Measurements from ENCODE around the gene PJA2. TPM values are rescaled to one million over a fixed set of nuclear protein-coding genes. Genes with fewer than 3 reads are reported as not detected.

Gene PJA2
- total RNA-seq, 3 donors from 2014 or later: 103 to 136 (median 117) TPM

DNA sequence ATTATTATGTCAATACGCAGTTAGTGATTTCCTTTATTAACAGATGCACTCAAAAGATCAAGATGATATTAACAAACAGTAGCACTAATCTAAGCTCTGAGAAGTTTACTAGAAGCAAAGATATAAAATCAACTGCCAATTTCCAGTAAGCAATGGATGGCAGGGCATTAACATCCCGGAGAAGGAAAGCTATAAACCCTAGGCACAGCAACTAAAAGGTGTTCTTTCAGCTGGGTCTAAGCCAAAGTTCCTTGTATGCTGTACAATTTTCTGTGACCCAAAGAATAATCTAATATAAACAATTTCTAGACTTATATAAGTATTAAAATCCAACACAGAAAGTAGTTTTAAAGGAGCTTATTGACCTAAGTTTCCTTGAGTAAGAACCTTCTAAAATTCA is 39.4 kb downstream of the PJA2 start:
- H3K4me3 ChIP-seq: no peak overlapping the region
- H3K9me3 ChIP-seq: no peaks in the 10 kb centered on the region
- peaks cover 11% of the 10 kb centered on the region for H3K36me3 ChIP-seq
- intact Hi-C loops (cut with DNase I; ENCODE audit: low total_unique reads): loop anchor here (5.0 kb wide), 1 partner anchor 312 kb away; no protein-coding TSS in a partner anchor
- no peak overlapping the region for H3K27ac ChIP-seq
- no peaks in the 10 kb centered on the region for H3K4me1 ChIP-seq
- no peak for DNase-seq (ENCODE audit: low spot score in 2 of 2)
- TF ChIP-seq POLR2AphosphoS5 (IDR thresholded peaks at IDR 0.05): no peak
- no peak for TF ChIP-seq POLR2A (IDR thresholded peaks at IDR 0.05)
- TF ChIP-seq, protein P1, sequence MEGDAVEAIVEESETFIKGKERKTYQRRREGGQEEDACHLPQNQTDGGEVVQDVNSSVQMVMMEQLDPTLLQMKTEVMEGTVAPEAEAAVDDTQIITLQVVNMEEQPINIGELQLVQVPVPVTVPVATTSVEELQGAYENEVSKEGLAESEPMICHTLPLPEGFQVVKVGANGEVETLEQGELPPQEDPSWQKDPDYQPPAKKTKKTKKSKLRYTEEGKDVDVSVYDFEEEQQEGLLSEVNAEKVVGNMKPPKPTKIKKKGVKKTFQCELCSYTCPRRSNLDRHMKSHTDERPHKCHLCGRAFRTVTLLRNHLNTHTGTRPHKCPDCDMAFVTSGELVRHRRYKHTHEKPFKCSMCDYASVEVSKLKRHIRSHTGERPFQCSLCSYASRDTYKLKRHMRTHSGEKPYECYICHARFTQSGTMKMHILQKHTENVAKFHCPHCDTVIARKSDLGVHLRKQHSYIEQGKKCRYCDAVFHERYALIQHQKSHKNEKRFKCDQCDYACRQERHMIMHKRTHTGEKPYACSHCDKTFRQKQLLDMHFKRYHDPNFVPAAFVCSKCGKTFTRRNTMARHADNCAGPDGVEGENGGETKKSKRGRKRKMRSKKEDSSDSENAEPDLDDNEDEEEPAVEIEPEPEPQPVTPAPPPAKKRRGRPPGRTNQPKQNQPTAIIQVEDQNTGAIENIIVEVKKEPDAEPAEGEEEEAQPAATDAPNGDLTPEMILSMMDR (IDR thresholded peaks at IDR 0.05): no peak
- no peaks in the 10 kb centered on the region for H3K27me3 ChIP-seq

DNA sequence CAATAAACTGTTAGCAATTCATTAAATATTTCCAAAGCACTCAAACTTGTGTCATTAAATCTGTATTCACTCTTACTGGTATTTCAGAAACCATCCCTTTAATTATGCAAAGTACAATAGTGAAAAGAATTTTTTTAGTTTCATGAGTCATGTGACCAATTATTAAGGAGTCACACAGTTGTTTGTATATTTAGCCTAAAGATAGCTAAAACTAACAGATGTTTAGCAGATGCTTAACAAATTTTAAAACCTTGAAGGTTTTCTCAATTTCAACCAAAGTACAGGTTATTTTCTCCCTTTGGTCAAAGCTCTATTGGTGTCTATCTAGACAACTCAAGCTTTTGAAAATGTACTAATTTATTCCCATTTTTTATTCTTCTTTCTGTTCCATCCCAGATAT is 44.1 kb downstream of the PJA2 start:
- H3K4me1 ChIP-seq: no peaks in the 10 kb centered on the region
- H3K4me3 ChIP-seq: no peak overlapping the region
- H3K27ac ChIP-seq: no peak overlapping the region
- DNase-seq (ENCODE audit: low spot score in 2 of 2): no peak
- intact Hi-C loops (cut with DNase I; ENCODE audit: low total_unique reads): no loop called here
- TF ChIP-seq POLR2A (IDR thresholded peaks at IDR 0.05) (no peak), POLR2AphosphoS5 (IDR thresholded peaks at IDR 0.05) (no peak)
- TF ChIP-seq, protein P1 (IDR thresholded peaks at IDR 0.05): no peak
- peaks cover 11% of the 10 kb centered on the region for H3K36me3 ChIP-seq
- no peaks in the 10 kb centered on the region for H3K27me3 ChIP-seq
- no peaks in the 10 kb centered on the region for H3K9me3 ChIP-seq

DNA sequence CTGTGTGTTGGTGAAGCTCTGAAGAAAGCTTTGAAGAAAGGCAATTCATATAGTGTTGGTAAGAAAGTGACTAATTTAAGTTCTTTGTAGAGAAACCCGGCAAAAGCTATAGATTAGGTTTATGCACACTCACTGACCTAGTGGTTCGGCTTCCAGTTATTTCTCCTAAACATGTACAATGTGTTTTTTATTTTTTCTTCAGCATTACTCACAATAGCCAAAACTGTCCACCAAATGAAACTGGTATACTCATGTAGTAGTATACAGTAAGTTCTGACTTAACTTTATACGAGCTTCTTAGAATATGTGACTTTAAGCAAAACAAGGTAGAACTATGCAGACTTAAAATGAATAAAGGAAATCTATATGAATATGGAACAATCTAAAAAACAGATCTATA is 44.8 kb downstream of the PJA2 start:
- no peaks in the 10 kb centered on the region for H3K9me3 ChIP-seq
- no peaks in the 10 kb centered on the region for H3K4me1 ChIP-seq
- TF ChIP-seq POLR2AphosphoS5 (IDR thresholded peaks at IDR 0.05) (no peak), POLR2A (IDR thresholded peaks at IDR 0.05) (no peak)
- TF ChIP-seq, protein P1 (IDR thresholded peaks at IDR 0.05): no peak
- H3K27me3 ChIP-seq: no peaks in the 10 kb centered on the region
- no peak overlapping the region for H3K27ac ChIP-seq
- peaks cover 11% of the 10 kb centered on the region for H3K36me3 ChIP-seq
- intact Hi-C loops (cut with DNase I; ENCODE audit: low total_unique reads): no loop called here
- no peak overlapping the region for H3K4me3 ChIP-seq
- DNase-seq (ENCODE audit: low spot score in 2 of 2): no peak

DNA sequence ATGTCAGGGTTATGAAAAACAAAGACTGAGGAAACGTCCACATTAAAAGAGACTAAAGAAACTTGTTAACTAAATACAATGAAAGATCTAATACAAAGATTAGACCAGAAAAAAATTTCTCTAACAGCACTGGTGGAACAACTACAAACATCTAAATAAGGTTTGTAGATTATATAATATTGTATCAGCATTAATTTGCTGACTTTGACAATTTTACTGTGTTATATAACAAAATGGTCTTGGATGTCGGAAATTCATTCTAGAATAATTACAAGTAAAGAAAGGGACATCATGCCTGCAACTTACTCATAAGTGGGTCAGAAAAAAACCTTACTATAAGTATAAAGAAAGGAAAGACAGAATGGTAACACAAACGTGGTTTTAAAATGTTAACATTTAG is 50.1 kb downstream of the PJA2 start:
- Histone ChIP-seq H3K9me3 (no peaks in the 10 kb centered on the region), H3K4me3 (no peak overlapping the region), H3K36me3 (no peaks in the 10 kb centered on the region), H3K27me3 (no peaks in the 10 kb centered on the region), H3K27ac (no peak overlapping the region), H3K4me1 (no peaks in the 10 kb centered on the region)
- intact Hi-C loops (cut with DNase I; ENCODE audit: low total_unique reads): no loop called here
- TF ChIP-seq, protein P1 (IDR thresholded peaks at IDR 0.05): no peak
- no peak for TF ChIP-seq POLR2AphosphoS5 (IDR thresholded peaks at IDR 0.05)
- no peak for TF ChIP-seq POLR2A (IDR thresholded peaks at IDR 0.05)
- DNase-seq (ENCODE audit: low spot score in 2 of 2): no peak

DNA sequence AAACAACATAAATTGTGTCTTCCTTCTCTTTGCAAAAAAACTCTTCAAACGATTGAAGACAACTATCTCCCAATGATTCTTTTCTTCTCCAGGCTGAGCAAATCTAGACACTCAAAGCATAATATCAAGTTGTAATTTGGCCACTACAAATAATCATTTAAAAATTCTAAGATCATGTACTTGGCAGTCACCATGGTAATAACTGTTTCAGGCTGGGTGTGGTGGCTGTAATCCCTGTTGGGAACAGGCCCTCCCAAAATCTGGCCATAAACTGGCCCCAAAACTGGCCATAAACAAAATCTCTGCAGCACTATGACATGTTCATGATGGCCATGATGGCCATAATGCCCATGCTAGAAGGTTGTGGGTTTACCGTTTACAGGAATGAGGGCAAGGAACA is 52.0 kb downstream of the PJA2 start:
- Histone ChIP-seq H3K4me3 (no peak overlapping the region), H3K27me3 (no peaks in the 10 kb centered on the region), H3K36me3 (no peaks in the 10 kb centered on the region), H3K4me1 (no peaks in the 10 kb centered on the region), H3K27ac (no peak overlapping the region), H3K9me3 (no peaks in the 10 kb centered on the region)
- TF ChIP-seq POLR2AphosphoS5 (IDR thresholded peaks at IDR 0.05) (no peak), POLR2A (IDR thresholded peaks at IDR 0.05) (no peak)
- TF ChIP-seq, protein P1 (IDR thresholded peaks at IDR 0.05): no peak
- intact Hi-C loops (cut with DNase I; ENCODE audit: low total_unique reads): no loop called here
- no peak for DNase-seq (ENCODE audit: low spot score in 2 of 2)

All from breast epithelium (tissue), 4 donors.